Testis (tissue), 3 donors: ENCODE measurements around the gene UBE2M. TPM values are rescaled to one million over a fixed set of nuclear protein-coding genes. Genes with fewer than 3 reads are reported as not detected.

ENCODE experiments used
- DNase-seq: peaks from one replicate; pipeline ENCODE4 v3.0.0-alpha.2; 2019
- H3K27ac ChIP-seq, 2 donors: fragments of 200-600 bp; sonication (generic); one replicate each; pipeline ENCODE4 v1.5.1; 2019
- H3K27me3 ChIP-seq: fragments of 200-600 bp; sonication (generic); one replicate; pipeline ENCODE4 v1.5.1; 2019
- H3K36me3 ChIP-seq: fragments of 200-600 bp; sonication (generic); one replicate; pipeline ENCODE4 v1.5.1; 2017; ENCODE audit warnings: low read depth; ENCODE audit errors: missing control alignments
- H3K4me1 ChIP-seq: fragments of 200-600 bp; sonication (generic); one replicate; pipeline ENCODE4 v1.5.1; 2019
- H3K4me3 ChIP-seq, 2 donors: fragments of 200-600 bp; sonication (generic); one replicate each; pipeline ENCODE4 v1.5.1; 2017 to 2019
- H3K9me3 ChIP-seq: fragments of 200-600 bp; sonication (generic); one replicate; pipeline ENCODE4 v1.5.1; 2017
- POLR2A ChIP-seq: fragments of 450-650 bp; IDR thresholded peaks from one replicate; pipeline ENCODE4 v1.6.1; 2017; ENCODE audit warnings: antibody characterized with exemption, mild to moderate bottlenecking, moderate library complexity
- WGBS, 2 donors: methylation state at CpG; one replicate each; pipeline ENCODE4 v1.1.5; 2018; 5-methylcytosine and 5-hydroxymethylcytosine counted together
- intact Hi-C: fragments of 100-400 bp; cut with DNase I; formaldehyde crosslinking; loops from one replicate; pipeline ENCODE4 v1.15.1; 2023; ENCODE audit warnings: low total_unique reads
- polyA plus RNA-seq: library from polyadenylated mRNA; stranded (reverse); fragments of 350-450 nt; fragmentation: Illumina TruSeq; extraction: RNeasy Lipid Tissue Mini Kit (QIAGEN cat#74804); gene quantifications from one replicate; pipeline ENCODE4 v1.2.3, GENCODE V29; 2014; ENCODE audit warnings: low read depth, low replicate concordance; ENCODE audit not compliant: insufficient read depth
- total RNA-seq, 2 donors: library from RNA; depleted of rRNA; stranded (reverse); fragments of >200 nt; gene quantifications; one replicate each; pipeline ENCODE4 v1.2.3, GENCODE V29; 2016
- TF ChIP-seq, protein P1 (sequence below), 3 experiments: fragments of 450-650 bp in 2 of 3; fragments of 200-600 bp in 1 of 3; sonication (generic) in 1 of 3; IDR thresholded peaks; one replicate each; pipeline ENCODE4 v1.5.1; 2016 to 2019; ENCODE audit warnings: antibody characterized with exemption in 3 of 3, mild to moderate bottlenecking in 2 of 3, moderate library complexity in 1 of 3

UBE2M gene
- total and polyA plus RNA-seq, 3 donors from 2014 or later: 65.0 to 155 (median 65.2) TPM

DNA sequence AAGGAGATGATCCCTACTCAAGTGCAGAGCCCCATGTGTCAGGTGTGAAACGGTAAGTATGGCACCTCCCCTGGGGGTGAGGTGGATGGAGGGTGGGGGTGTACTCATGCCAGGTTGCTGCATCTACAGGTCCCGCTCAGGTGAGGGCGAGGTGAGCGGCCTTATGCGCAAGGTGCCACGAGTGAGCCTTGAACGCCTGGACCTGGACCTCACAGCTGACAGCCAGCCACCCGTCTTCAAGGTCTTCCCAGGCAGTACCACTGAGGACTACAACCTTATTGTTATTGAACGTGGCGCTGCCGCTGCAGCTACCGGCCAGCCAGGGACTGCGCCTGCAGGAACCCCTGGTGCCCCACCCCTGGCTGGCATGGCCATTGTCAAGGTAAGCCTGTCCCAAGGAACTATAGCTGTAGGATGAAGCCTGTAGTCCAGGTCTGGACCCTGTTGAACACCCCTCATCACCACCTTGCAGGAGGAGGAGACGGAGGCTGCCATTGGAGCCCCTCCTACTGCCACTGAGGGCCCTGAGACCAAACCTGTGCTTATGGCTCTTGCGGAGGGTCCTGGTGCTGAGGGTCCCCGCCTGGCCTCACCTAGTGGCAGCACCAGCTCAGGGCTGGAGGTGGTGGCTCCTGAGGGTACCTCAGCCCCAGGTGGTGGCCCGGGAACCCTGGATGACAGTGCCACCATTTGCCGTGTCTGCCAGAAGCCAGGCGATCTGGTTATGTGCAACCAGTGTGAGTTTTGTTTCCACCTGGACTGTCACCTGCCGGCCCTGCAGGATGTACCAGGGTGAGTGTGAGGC, 9.3 kb downstream of the UBE2M start:
- peaks cover 4% of the 10 kb centered on the region for H3K36me3 ChIP-seq
- intact Hi-C loops: no loop called here
- DNase-seq: no peak
- TF ChIP-seq POLR2A: no peak
- TF ChIP-seq, protein P1, sequence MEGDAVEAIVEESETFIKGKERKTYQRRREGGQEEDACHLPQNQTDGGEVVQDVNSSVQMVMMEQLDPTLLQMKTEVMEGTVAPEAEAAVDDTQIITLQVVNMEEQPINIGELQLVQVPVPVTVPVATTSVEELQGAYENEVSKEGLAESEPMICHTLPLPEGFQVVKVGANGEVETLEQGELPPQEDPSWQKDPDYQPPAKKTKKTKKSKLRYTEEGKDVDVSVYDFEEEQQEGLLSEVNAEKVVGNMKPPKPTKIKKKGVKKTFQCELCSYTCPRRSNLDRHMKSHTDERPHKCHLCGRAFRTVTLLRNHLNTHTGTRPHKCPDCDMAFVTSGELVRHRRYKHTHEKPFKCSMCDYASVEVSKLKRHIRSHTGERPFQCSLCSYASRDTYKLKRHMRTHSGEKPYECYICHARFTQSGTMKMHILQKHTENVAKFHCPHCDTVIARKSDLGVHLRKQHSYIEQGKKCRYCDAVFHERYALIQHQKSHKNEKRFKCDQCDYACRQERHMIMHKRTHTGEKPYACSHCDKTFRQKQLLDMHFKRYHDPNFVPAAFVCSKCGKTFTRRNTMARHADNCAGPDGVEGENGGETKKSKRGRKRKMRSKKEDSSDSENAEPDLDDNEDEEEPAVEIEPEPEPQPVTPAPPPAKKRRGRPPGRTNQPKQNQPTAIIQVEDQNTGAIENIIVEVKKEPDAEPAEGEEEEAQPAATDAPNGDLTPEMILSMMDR (IDR thresholded peaks at IDR 0.05): no peak
- H3K27me3 ChIP-seq: no peaks in the 10 kb centered on the region
- H3K4me3 ChIP-seq: no peak overlapping the region
- WGBS, 2 donors: 84 to 86% methylated on average over 9 to 20 of the region's 20 CpGs
- no peak overlapping the region for H3K27ac ChIP-seq
- no peaks in the 10 kb centered on the region for H3K9me3 ChIP-seq
- peaks cover 24% of the 10 kb centered on the region for H3K4me1 ChIP-seq

DNA sequence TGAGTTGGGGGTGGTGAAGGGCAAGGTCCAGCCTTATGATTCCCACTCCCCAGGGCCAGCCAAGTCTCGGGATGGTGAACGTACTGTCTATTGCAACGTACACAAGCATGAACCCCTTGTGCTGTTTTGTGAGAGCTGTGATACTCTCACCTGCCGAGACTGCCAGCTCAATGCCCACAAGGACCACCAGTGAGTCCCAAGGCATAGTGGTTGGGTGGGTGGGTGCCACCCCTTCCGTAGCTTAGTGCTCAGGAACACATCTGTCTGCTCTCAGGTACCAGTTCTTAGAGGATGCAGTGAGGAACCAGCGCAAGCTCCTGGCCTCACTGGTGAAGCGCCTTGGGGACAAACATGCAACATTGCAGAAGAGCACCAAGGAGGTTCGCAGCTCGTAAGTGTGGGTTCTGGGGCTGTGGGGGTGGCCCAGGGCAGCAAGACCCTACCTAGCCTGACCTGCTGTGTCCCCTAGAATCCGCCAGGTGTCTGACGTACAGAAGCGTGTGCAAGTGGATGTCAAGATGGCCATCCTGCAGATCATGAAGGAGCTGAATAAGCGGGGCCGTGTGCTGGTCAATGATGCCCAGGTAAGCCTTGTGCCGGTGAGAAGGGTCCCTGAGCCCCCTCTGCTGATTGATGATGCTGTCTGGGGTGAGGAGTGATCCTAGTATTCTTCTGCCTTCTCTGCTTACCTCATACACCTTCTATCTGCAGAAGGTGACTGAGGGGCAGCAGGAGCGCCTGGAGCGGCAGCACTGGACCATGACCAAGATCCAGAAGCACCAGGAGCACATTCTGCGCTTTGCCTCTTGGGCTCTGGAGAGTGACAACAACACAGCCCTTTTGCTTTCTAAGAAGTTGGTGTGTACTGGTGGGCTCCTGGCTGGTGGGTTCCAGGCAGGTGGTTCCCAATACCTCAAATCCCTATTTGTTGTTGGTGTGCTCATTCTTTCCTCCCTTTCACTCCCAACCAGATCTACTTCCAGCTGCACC, 10.8 kb downstream of the UBE2M start:
- TF ChIP-seq, protein P1 (IDR thresholded peaks at IDR 0.05): no peak
- TF ChIP-seq POLR2A: no peak
- DNase-seq: no peak
- peaks cover 4% of the 10 kb centered on the region for H3K36me3 ChIP-seq
- H3K27me3 ChIP-seq: no peaks in the 10 kb centered on the region
- H3K9me3 ChIP-seq: no peaks in the 10 kb centered on the region
- WGBS, 2 donors: 86 to 87% methylated on average over 8 to 18 of the region's 18 CpGs
- intact Hi-C loops: no loop called here
- H3K27ac ChIP-seq: no peak overlapping the region
- peaks cover 22% of the 10 kb centered on the region for H3K4me1 ChIP-seq
- no peak overlapping the region for H3K4me3 ChIP-seq

DNA sequence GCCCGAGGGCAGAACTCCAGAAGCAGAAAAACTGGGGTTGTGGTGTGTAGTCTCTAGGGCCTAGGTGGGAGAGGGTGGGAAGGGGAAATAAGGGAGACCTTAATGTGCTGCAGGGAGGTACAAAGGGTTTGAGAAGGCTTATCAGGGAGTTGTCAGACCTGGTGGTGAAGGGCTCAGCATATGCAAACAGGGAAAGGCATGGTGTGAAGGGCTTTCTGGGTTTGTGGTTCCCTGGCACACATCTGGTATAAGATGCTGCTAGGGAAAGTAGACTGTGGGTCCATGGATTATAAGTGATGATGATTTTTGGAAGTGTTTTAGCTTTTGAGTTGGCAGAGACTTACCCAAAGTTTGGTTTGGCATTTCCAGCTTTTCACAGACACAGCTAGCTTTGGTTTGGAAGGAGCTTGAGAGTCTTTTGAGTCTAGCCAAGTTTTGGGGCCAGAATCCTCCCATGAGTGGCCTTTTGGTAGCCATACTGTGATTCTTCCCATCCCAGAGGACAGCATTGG, 12.3 kb downstream of the UBE2M start:
- Histone ChIP-seq H3K27me3 (no peaks in the 10 kb centered on the region), H3K4me1 (peaks cover 22% of the 10 kb centered on the region), H3K27ac (peak overlapping the region in 1 of 2 donors; percentile 99), H3K9me3 (no peaks in the 10 kb centered on the region), H3K36me3 (peaks cover 4% of the 10 kb centered on the region), H3K4me3 (peak overlapping the region in 1 of 2 donors; percentile 88)
- intact Hi-C loops: no loop called here
- no peak for DNase-seq
- no peak for TF ChIP-seq POLR2A
- TF ChIP-seq, protein P1 (IDR thresholded peaks at IDR 0.05): no peak
- 0 to 11% methylated on average over 1 of the region's 1 CpG for WGBS, 2 donors

DNA sequence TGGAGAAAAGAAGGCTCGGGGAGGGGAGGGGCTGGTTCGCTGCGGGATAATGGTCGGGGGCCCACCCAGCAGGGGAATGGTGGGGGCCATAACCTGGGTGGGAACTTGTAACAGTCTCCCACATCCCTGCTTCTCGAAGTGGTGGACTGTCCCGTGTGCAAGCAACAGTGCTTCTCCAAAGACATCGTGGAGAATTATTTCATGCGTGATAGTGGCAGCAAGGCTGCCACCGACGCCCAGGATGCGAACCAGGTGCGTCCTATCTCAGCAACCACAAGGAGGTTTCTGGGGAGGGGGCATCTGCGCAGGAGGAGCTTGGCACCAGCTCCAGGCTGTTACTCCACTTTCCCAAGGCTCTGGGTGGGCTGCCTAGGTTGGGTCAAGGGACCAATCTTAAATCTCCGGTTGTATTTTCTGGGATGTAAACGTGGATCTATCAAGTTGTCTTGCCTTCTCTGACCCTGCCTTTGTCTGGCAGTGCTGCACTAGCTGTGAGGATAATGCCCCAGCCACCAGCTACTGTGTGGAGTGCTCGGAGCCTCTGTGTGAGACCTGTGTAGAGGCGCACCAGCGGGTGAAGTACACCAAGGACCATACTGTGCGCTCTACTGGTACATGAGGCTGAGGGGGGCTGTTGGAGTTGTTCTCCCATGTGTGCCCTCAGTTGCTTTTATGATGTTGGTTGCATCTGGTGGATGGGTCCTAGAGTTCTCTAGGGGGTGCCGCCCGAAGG, 13.0 kb downstream of the UBE2M start:
- 6% methylated on average over 14 to 21 of the region's 21 CpGs for WGBS, 2 donors
- peaks cover 4% of the 10 kb centered on the region for H3K36me3 ChIP-seq

More for the DNA sequence above, 13.0 kb downstream of the UBE2M start:
- no peak for DNase-seq
- TF ChIP-seq, protein P1 (IDR thresholded peaks at IDR 0.05): no peak
- TF ChIP-seq POLR2A: no peak
- Histone ChIP-seq H3K27me3 (no peaks in the 10 kb centered on the region), H3K4me3 (peak overlapping the region; percentile 88 to 93), H3K4me1 (peaks cover 22% of the 10 kb centered on the region), H3K27ac (peak overlapping the region; percentile 65 to 99), H3K9me3 (no peaks in the 10 kb centered on the region)
- intact Hi-C loops: no loop called here
